Vagina (tissue), 2 donors: ENCODE results near the gene FBXO2.

Source experiments
- CTCF ChIP-seq, 3 experiments: fragments of 450-650 bp in 2 of 3; fragments of 200-600 bp in 1 of 3; sonication (generic) in 1 of 3; IDR thresholded peaks; one replicate each; pipeline ENCODE4 v1.5.1; 2017 to 2019; ENCODE audit warnings: antibody characterized with exemption in 3 of 3, mild to moderate bottlenecking in 2 of 3, moderate library complexity in 2 of 3
- POLR2A ChIP-seq, 2 donors: fragments of 450-650 bp; IDR thresholded peaks; one replicate each; pipeline ENCODE4 v1.6.1; 2017; ENCODE audit warnings: antibody characterized with exemption in 2 of 2, mild to moderate bottlenecking in 2 of 2, moderate library complexity in 2 of 2
- POLR2AphosphoS5 ChIP-seq, 2 donors: sonication (generic); formaldehyde crosslinking; IDR thresholded peaks; one replicate each; pipeline ENCODE4 v1.9.0; 2017; ENCODE audit warnings: antibody characterized with exemption in 2 of 2, mild to moderate bottlenecking in 2 of 2, low read depth in 1 of 2; ENCODE audit not compliant: insufficient read depth in 1 of 2

GRCh38 chr1:11682799-11683198, 28.6 kb upstream of the FBXO2 start:
- TF ChIP-seq POLR2A (IDR thresholded peaks at IDR 0.05), result no peak
- TF ChIP-seq CTCF (IDR thresholded peaks at IDR 0.05), result no peak
- TF ChIP-seq POLR2AphosphoS5 (IDR thresholded peaks at IDR 0.05; ENCODE audit: insufficient read depth in 1 of 2, low read depth in 1 of 2), result no peak
